HG03460 (cell line): ENCODE measurements around the gene TFPI.
"Not testable (repeated sequence)": the region's sequence is repeated elsewhere in the genome, so short reads cannot be mapped to it uniquely, and the experiment has no call there.

Experiments
- ATAC-seq: cut with Tn5 transposase; IDR thresholded peaks from one replicate; pipeline ENCODE4 v1.9.1; 2021; ENCODE audit not compliant: unreplicated experiment

Gene TFPI

GRCh38 chr2:187529248-187529976 is 24.8 kb downstream of the TFPI start:
- no peak for ATAC-seq

GRCh38 chr2:187528042-187528441 is 26.2 kb downstream of the TFPI start:
- no peak for ATAC-seq

- ATAC-seq = no peak
Observed at GRCh38 chr2:187527262-187527661, 27.0 kb downstream of the TFPI start.

- no peak for ATAC-seq
Observed at GRCh38 chr2:187526792-187527191, 27.4 kb downstream of the TFPI start.

GRCh38 chr2:187525163-187525900 is 28.9 kb downstream of the TFPI start:
- no peak for ATAC-seq

GRCh38 chr2:187523325-187523724 is 30.9 kb downstream of the TFPI start:
- no peak for ATAC-seq

- ATAC-seq = no peak
Observed at GRCh38 chr2:187520121-187520624, 34.1 kb downstream of the TFPI start.

- no peak for ATAC-seq
Observed at GRCh38 chr2:187519419-187520120, 34.7 kb downstream of the TFPI start.

GRCh38 chr2:187517750-187518361 is 36.4 kb downstream of the TFPI start:
- not testable (repeated sequence) for ATAC-seq

GRCh38 chr2:187516630-187517510 is 37.4 kb downstream of the TFPI start:
- ATAC-seq = not testable (repeated sequence)

GRCh38 chr2:187514930-187515329 is 39.3 kb downstream of the TFPI start:
- no peak for ATAC-seq

- ATAC-seq = not testable (repeated sequence)
Observed at GRCh38 chr2:187514235-187514829, 39.9 kb downstream of the TFPI start.

GRCh38 chr2:187513460-187514234 is 40.6 kb downstream of the TFPI start:
- not testable (repeated sequence) for ATAC-seq

- no peak for ATAC-seq
Observed at GRCh38 chr2:187511356-187512315, 42.6 kb downstream of the TFPI start.

- not testable (repeated sequence) for ATAC-seq
Observed at GRCh38 chr2:187510419-187511355, 43.5 kb downstream of the TFPI start.

GRCh38 chr2:187509667-187510417 is 44.4 kb downstream of the TFPI start:
- no peak for ATAC-seq
